Hepatocyte (in vitro differentiated cells): ENCODE data around the gene CASTOR1.

Experiments
- EZH2 ChIP-seq: fragments of 200-600 bp; sonication (generic); IDR thresholded peaks from 2 replicates; pipeline ENCODE4 v1.6.1; 2016; ENCODE audit warnings: antibody characterized with exemption, mild to moderate bottlenecking, borderline replicate concordance
- EZH2phosphoT487 ChIP-seq: fragments of 200-600 bp; sonication (generic); IDR thresholded peaks from one replicate; pipeline ENCODE4 v1.6.1; 2018; ENCODE audit warnings: antibody characterized with exemption, mild to moderate bottlenecking, low read depth, moderate library complexity; ENCODE audit not compliant: unreplicated experiment, severe bottlenecking
- TF ChIP-seq, protein P1 (sequence below): fragments of 200-600 bp; sonication (generic); IDR thresholded peaks from 2 replicates; pipeline ENCODE4 v1.5.1; 2016; ENCODE audit warnings: antibody characterized with exemption, mild to moderate bottlenecking; ENCODE audit not compliant: poor library complexity

GRCh38 chr22:30318799-30319419 is 29.6 kb upstream of the CASTOR1 start:
- TF ChIP-seq, protein P1, sequence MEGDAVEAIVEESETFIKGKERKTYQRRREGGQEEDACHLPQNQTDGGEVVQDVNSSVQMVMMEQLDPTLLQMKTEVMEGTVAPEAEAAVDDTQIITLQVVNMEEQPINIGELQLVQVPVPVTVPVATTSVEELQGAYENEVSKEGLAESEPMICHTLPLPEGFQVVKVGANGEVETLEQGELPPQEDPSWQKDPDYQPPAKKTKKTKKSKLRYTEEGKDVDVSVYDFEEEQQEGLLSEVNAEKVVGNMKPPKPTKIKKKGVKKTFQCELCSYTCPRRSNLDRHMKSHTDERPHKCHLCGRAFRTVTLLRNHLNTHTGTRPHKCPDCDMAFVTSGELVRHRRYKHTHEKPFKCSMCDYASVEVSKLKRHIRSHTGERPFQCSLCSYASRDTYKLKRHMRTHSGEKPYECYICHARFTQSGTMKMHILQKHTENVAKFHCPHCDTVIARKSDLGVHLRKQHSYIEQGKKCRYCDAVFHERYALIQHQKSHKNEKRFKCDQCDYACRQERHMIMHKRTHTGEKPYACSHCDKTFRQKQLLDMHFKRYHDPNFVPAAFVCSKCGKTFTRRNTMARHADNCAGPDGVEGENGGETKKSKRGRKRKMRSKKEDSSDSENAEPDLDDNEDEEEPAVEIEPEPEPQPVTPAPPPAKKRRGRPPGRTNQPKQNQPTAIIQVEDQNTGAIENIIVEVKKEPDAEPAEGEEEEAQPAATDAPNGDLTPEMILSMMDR, result no peak
- TF ChIP-seq EZH2 (no peak), EZH2phosphoT487 (no peak)
